Measurements from ENCODE around the gene PSMG4. TPM values are rescaled to one million over a fixed set of nuclear protein-coding genes. Genes with fewer than 3 reads are reported as not detected.

PSMG4 gene
- total RNA-seq, 1 donor from 2014 or later = 25.0 TPM

- H3K9me3 ChIP-seq = no peaks in the 10 kb centered on the region
- DNase-seq (ENCODE audit: extremely low spot score in 2 of 2) = no peak
- no peak overlapping the region for H3K4me3 ChIP-seq
- no peaks in the 10 kb centered on the region for H3K27me3 ChIP-seq
- no peaks in the 10 kb centered on the region for H3K36me3 ChIP-seq
- H3K4me1 ChIP-seq = no peaks in the 10 kb centered on the region
- H3K27ac ChIP-seq = no peak overlapping the region
- TF ChIP-seq CTCF (IDR thresholded peaks at IDR 0.05) (no peak), POLR2AphosphoS5 (IDR thresholded peaks at IDR 0.05; ENCODE audit: insufficient read depth in 1 of 2, low read depth in 1 of 2) (no peak), POLR2A (IDR thresholded peaks at IDR 0.05) (no peak)
- intact Hi-C loops (cut with DNase I) = no loop called here
Observed at GRCh38 chr6:3305216-3305565, 46.4 kb downstream of the PSMG4 start.

- Histone ChIP-seq H3K4me3 (no peak overlapping the region), H3K36me3 (no peaks in the 10 kb centered on the region), H3K9me3 (no peaks in the 10 kb centered on the region), H3K27ac (no peak overlapping the region), H3K27me3 (no peaks in the 10 kb centered on the region), H3K4me1 (no peaks in the 10 kb centered on the region)
- intact Hi-C loops (cut with DNase I) = no loop called here
- no peak for DNase-seq (ENCODE audit: extremely low spot score in 2 of 2)
- no peak for TF ChIP-seq POLR2AphosphoS5 (IDR thresholded peaks at IDR 0.05; ENCODE audit: insufficient read depth in 1 of 2, low read depth in 1 of 2)
- no peak for TF ChIP-seq POLR2A (IDR thresholded peaks at IDR 0.05)
- no peak for TF ChIP-seq CTCF (IDR thresholded peaks at IDR 0.05)
Observed at GRCh38 chr6:3305831-3306230, 47.1 kb downstream of the PSMG4 start.

GRCh38 chr6:3306848-3307247 is 48.1 kb downstream of the PSMG4 start:
- TF ChIP-seq POLR2AphosphoS5 (IDR thresholded peaks at IDR 0.05; ENCODE audit: insufficient read depth in 1 of 2, low read depth in 1 of 2) = no peak
- no peak for TF ChIP-seq CTCF (IDR thresholded peaks at IDR 0.05)
- Histone ChIP-seq H3K9me3 (no peaks in the 10 kb centered on the region), H3K4me3 (no peak overlapping the region), H3K27me3 (no peaks in the 10 kb centered on the region), H3K36me3 (no peaks in the 10 kb centered on the region), H3K27ac (no peak overlapping the region), H3K4me1 (no peaks in the 10 kb centered on the region)
- no peak for DNase-seq (ENCODE audit: extremely low spot score in 2 of 2)
- intact Hi-C loops (cut with DNase I) = no loop called here

- no peaks in the 10 kb centered on the region for H3K27me3 ChIP-seq
- no peak for DNase-seq (ENCODE audit: extremely low spot score in 2 of 2)
- intact Hi-C loops (cut with DNase I) = no loop called here
- no peak overlapping the region for H3K4me3 ChIP-seq
- H3K4me1 ChIP-seq = no peaks in the 10 kb centered on the region
- no peaks in the 10 kb centered on the region for H3K9me3 ChIP-seq
- H3K36me3 ChIP-seq = no peaks in the 10 kb centered on the region
- no peak overlapping the region for H3K27ac ChIP-seq
- no peak for TF ChIP-seq POLR2AphosphoS5 (IDR thresholded peaks at IDR 0.05; ENCODE audit: insufficient read depth in 1 of 2, low read depth in 1 of 2)
- TF ChIP-seq POLR2A (IDR thresholded peaks at IDR 0.05) = no peak
- TF ChIP-seq CTCF (IDR thresholded peaks at IDR 0.05) = no peak
Observed at GRCh38 chr6:3307436-3307835, 48.7 kb downstream of the PSMG4 start.

GRCh38 chr6:3308106-3308505 is 49.4 kb downstream of the PSMG4 start:
- DNase-seq (ENCODE audit: extremely low spot score in 2 of 2) = no peak
- H3K36me3 ChIP-seq = no peaks in the 10 kb centered on the region
- intact Hi-C loops (cut with DNase I) = no loop called here
- H3K9me3 ChIP-seq = no peaks in the 10 kb centered on the region
- no peak overlapping the region for H3K4me3 ChIP-seq
- TF ChIP-seq POLR2A (IDR thresholded peaks at IDR 0.05) (no peak), POLR2AphosphoS5 (IDR thresholded peaks at IDR 0.05; ENCODE audit: insufficient read depth in 1 of 2, low read depth in 1 of 2) (no peak), CTCF (IDR thresholded peaks at IDR 0.05) (no peak)
- no peak overlapping the region for H3K27ac ChIP-seq
- no peaks in the 10 kb centered on the region for H3K4me1 ChIP-seq
- no peaks in the 10 kb centered on the region for H3K27me3 ChIP-seq
